NCI-H460 (cell line): ENCODE data around the gene TTLL12. TPM values are rescaled to one million over a fixed set of nuclear protein-coding genes. Genes with fewer than 3 reads are reported as not detected.
A peak's percentile ranks its signal among the peaks of the same experiment; 100 is the strongest.

ENCODE experiments used
- DNase-seq: peaks from one replicate; pipeline ENCODE4 v3.0.0-alpha.2; 2016; ENCODE audit warnings: low read depth; ENCODE audit errors: extremely low read depth
- total RNA-seq: library from RNA; depleted of rRNA; stranded (reverse); fragments of >200 nt; shearing (Covaris generic); gene quantifications from 2 replicates; pipeline ENCODE4 v1.2.3, GENCODE V29; 2014

Gene TTLL12
- total RNA-seq, 1 experiment from 2014 or later = 57.1 TPM

DNA sequence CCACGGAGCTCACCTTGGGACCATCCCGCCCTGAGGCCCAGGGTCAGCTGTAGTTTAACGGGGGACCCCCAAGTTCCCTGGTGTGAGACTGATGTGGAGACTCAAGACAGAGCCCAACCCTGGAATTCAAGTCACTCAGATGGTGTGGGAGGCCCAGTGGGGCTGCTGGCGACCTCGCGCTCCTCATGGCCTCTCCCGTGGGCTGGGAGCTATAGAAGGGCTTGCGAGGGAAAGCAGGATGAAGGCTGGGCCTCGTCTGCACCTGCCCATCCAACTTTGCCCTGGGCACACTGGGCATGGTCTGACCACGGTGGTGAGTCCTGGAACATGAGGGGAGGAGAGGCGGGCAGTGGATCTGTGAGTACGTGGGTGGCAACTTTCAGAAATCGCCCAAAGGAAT is 13.6 kb upstream of the TTLL12 start:
- no peak for DNase-seq

DNA sequence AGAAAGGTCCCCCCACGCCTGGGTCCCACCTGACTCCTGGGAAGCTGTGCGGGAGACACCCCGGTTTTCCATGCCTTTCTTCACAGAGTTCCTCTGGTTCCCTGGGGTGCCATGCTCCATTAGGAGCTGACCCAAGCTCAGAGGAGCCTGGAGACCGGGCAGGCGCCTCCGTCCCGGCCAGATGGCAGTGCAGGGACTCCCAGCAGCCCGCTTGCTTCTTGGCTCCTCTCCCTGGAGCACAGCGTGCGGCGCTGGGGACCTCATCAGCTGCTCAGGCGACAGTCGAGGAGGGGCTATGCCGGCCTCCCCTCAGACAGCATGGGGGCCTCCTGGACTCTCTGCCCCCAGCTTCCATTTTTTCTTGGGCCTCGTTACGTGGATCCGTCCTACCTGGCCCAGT is 13.1 kb upstream of the TTLL12 start:
- DNase-seq = no peak

DNA sequence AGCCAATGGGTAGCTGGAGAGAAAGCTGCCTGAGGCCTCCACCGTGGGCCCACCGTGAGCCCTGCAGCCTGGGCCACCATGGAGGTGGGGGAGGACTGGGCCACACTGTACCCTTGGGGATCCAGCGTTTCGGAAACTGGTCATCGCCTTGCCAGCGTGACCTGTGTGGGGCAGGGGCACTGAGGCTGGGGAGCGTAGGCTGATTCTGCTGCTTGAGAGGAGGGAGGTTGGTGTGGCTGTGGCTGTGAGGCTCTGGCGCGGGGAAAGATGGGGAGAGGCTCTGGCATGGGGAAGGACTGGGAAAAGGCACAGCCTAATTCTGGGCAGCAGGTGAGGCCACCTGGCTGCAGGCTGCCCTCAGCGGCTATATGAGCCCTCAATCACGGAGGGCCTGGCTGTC is 12.6 kb upstream of the TTLL12 start:
- DNase-seq = no peak

DNA sequence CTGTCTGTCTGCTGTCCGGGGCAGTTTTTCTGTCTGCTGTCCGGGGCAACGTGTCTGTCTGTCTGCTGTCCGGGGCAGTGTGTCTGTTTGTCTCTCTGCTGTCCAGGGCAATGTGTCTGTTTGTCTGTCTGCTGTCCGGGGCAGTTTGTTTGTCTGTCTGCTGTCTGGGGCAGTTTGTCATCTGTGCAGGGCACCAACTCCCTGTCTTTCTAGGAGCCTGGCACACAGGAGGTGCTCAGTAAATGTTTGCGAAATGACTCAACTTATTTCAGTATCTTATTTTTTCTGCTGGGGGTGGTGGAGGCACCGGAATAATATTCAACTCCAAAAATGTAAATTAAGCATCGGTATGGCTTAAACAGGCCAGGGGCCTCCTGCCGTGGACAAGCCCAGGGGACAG is 12.0 kb upstream of the TTLL12 start:
- no peak for DNase-seq

DNA sequence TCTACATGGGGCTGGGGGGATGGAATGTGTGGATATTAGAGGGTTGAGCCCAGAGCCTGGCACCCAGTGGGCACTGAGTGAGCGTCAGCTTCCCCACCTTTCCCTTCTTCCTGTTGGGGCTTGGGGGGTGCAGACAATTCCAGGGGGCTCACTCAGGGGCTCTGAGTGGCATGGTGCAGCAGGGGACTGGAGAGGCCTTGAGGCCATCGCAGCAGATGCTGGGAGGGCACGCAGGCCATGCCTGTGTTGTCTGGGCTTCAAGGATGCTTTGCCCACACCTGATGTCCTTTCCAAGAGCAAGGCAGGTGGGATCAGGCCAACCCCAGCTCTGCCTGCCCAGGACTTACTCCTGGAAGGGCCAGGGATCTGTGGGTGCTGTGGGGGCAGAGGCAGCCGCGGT is 11.2 kb upstream of the TTLL12 start:
- DNase-seq = no peak

DNA sequence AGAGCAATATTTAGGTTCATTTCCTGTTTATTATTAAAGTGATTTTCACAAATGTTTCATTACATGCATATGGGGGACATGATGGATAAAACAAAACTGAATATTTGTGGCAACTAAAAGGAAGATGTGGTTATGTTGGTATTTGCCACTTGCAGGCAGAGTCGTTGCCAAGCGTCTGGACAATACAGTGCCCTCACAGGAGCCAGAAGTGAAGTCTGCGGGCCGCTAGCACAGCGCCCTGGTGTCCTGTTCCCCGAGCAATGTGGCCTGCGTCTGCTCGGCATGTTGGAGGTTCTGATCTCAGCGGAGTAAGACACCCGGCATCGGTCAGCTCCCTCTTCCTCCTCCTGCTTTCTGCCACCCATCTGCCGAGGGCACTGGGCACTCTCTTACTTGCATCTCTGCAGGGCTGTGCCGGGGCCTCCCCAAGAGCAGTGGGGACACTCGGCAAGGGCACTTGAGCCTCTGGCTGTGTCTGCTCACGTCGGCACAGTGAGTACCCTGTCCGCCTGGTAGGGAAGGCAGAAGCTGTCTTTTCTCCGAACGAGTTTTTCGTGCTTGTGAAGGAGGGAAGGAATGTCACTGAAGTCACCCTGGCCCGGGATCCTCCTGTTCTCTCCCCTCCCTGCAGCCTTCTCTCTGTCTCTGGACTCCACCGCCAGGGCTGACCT is 10.5 kb upstream of the TTLL12 start:
- DNase-seq = no peak

DNA sequence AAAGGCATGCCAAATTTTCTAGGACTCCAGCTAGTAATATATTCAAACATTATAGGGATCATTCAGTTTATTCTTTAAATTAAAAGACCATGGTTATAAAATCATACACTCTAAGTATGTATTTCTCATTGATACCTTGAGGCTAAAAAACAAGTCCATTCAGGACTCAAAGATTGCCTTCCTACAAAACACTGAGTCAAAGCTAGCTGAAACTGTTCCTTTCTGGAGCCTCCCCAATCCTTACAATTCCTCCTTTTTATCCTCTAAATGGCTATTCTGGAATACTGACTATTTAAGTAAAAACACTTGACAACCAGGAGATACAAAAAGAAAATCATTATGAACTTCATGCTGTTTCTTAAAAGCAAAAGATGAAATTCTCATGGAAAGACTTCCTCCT is 4.9 kb upstream of the TTLL12 start:
- no peak for DNase-seq

DNA sequence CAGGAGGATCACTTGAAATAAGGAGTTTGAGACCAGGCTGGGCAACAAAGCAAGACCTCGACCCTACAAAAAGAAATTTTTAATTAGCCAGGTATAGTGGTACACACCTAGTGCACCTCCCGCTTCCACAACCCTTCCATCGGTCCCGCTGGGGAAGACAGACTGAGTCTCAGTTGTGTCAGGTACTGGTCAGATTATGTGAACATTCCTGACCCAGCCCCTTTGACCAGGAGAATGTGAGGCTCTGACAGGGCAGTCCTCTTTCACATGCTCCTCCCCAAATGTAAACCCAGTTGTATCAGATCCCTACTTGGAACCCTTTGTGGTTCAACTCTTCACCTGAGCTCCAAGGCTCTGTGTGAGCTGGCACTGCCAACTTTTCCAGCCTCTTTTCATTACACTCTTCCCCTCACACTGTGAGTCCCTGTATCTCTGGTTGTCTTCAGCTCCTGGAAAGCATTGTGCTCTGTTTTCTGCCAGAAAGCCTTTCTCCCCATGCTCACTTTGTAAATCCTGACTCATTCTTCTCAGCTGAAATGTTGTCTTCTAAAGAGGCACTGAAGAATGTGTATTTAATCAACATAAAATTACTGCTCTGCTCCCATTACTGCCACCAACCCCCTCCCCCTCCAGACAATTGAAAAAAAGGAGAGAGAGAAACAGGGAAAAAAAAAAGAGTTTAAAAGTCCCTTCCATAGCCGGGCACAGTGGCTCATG is 2.1 kb upstream of the TTLL12 start:
- no peak for DNase-seq

DNA sequence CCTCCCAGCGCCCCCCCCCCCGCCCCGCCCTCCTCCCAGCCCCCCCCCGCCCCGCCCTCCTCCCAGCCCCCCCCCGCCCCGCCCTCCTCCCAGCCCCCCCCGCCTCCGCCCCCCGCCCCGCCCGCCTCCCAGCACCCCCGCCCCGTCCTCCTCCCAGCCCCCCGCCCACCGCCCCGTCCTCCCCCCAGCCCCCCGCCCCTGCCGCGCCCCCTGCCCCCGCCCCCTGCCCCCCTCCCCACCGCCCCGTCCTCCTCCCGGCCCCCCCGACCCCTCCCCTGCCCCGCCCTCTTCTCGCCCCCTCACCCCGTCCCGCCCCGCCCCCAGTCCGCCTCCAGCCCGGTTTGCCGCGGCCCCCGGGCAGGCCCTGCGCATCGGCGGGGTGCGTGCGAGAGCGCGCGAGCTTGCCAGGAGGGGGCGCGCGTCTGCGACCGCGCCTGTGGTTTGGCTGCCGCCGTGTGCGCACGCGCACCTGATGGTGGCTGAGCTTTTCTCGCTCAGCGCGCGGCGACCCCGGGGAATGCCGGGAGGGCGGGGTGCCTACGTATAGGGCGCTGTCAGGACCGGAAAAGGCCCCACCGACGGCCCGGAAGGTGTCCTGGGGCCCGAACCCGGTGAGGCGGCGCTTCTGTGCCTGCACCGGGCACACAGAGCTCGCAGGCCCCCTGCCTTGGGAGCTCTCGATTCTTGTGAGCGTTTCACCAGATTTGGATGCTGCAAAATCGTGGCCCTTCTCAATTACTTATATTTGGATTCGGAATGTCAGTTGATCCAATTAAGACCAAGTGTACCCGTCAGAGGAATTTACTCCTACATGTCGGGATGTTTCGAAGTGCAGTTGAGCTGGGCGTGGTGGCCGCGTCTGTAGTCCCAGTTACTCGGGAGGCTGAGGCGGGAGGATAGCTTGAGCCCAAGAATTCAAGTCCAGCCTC is 501 bp upstream of the TTLL12 start:
- peak; percentile 88 for DNase-seq

DNA sequence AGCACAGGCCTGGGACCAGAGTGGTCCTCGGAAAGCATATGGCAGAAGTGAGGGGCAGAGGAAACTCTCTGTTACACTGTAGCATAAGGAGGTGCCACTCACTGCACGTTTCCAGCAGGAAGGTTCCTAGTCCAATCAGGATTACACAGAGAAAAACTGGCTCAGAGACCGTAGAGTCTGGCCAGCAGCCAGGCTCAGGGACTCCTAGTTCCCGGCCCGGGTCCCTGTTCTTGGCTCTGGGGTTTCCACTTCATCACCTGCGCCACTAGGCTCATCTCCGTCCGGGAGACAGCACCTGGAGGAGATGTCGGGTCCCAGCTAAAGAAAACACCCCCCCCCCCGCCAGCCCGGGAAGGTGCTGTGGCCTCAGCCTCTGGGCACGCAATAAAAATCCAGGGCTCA is 1.1 kb downstream of the TTLL12 start:
- DNase-seq = no peak

DNA sequence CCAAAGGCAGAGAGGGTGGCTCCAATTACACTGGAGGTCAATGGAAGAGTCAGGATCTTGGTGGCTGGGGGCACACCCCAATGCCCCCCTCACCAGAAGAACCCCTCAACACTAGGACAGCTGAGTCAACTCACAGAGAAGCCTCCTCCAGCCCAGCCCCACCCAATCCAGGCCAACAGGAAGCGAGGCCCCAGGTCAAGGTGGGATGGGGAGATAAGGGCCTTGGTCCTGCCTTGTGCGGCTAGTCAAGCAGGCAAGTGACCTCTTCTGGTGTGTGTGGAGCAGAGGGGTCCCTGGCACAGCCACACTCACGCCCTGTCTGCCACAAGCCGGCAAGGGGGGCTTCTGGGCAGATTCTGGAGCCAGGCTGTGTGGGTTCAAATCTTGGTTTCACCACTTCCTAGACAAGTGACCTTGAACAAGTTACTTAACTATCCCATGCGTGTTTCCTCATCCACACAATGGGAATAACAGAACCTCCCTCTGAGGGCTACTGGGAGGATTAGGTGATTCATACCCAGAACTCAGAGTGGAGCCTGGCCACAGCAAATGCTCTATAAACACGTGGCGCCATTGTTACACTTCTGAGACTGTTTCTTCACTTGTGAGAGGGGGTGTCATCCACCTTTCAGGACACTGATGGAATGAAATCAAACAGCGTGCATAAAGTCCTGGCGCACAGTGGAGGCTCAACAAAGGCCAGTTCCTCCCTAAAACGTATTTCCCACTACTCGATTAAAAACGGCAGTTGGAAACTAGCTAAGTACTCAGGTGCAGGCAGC is 3.2 kb downstream of the TTLL12 start:
- DNase-seq = no peak

DNA sequence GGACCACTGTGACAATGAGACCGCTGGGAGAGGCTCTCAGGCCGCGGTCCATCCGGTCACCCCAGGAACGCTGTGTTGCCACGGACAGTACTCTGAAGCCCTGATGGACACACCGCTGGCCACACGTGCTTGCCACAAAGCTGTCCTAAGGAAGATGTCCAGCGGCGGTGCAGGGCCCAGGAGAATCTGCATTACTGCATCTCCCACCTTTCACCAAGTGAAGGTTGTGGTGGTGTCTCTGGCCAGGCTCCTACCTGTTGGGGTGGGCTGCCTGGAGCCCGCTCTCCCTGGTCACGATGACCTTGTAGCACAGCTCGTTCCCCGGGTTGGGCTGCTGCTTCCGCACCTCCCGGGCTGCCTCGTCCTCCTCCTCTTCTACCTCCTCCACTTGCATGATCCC is 4.2 kb downstream of the TTLL12 start:
- no peak for DNase-seq

DNA sequence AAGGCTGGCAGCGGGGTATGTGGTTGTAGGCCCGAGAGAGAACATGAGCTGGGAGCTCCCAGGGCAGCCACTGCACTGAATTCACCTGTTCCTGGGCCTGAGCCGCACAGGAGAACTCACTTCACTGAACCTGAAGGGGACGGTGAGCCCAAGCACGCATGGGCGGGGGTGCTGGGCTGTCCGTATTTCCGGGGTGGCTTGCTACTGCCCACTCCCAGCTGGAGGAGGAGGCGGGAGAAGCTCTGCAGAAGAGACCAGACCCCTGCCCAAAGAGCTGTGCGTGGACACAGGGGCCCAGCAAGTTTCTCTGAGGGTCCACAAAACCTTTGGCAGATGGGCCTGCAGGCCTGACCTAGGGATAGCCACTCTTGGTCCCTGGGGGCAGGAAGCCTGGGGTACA is 4.8 kb downstream of the TTLL12 start:
- DNase-seq = no peak

DNA sequence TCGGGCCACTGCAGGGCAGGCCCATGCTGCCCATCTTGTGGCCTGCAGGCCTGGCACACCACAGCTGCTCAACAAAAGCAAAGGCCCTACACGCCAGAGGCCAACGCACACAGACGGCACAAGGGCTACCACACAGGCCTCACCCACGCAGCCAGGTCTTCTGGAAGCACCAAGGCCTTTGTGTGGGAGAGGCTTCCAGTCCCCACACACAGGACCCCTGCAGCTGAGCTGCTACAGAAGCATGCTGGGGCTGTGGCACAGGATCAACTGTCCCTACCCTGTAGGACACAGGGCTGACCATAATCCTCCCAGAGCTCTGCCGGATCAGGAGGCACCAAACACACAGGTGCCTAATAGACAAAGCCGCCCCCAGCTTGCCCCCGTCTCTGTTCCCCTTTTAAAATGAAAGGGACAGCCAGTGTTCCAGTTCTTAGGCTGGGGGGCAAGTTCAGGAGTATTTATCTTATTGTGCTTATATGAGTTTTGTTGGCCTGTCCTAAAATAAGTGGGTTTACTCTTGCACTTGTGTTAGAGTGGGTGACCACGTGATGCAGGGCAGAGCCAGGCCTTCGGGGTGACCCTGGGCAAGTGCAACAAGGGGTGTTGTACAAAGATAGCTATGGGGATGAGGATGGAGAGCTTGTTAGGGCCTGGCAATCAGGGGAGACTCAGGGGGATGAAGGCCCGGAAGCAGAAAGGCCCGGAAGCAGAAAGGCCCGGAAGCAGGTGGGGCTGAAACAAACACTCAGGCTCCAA is 5.4 kb downstream of the TTLL12 start:
- no peak for DNase-seq

DNA sequence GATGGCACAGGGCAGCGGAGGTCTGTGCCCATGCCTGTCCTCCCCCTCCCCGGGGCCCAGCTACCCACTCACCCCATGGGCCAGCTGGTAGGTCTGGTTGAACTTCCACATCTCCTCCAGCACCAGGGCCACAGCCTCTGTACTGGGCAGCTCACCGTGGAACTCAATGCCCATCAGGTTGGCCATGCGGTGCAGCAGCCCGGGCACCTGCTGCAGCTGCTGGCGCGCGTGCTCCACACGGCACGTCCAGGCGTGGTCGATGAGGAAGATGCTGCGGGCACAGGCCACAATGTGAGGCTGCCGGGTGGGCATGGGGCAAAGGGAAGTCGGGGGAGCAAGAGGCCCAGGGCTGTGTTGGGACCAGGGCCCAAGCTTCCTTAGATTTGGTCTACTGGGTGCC is 6.3 kb downstream of the TTLL12 start:
- DNase-seq = no peak

DNA sequence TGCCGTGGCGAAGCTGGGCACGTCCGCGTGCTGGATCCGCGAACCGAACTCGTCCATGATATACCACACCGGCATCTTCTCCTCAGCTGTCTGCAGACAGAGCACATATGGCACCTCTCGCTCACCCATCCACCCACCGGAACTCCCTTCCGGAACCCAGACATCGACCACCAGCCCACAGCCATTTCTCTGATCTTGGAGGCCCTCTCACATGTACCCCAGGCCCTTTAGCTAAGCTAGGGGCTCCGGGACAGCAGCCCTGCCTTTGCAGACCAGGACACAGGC is 7.1 kb downstream of the TTLL12 start:
- no peak for DNase-seq

DNA sequence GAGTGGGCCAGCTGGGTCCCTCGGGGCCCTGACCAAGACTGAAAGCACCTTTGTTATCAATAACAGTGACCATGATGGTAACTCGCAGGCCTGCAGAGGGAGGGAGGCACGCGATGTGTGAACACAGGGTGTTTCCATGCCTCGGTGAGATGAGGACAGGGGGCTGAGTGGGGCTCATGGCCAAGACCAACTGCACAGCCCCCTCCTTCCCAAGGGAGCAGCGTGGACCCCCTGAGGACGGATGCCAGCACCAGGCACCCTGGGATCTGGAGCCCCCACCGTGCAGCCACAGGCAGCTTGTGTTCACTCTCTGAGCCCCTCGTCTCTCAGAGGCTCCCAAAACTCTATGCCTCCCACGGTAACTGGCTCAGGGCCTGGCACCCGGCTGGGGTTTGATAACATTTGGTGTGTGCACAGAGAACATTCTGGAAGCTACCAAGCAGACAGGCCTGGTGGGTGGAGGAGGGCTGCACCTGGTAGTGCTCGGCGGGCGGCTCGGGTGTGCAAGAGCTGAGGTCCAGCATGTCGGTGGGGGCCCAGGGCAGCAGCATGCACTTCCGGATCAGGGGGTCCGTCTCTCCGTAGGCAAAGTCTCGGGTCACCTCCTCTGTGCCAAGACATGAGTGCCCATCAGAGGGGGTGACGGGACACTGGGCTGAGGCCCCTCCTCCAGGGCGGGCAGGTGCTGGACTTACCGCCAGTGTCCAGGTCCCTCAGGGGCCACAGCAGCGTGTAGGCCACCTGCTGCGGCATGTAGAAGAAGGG is 7.6 kb downstream of the TTLL12 start:
- no peak for DNase-seq

DNA sequence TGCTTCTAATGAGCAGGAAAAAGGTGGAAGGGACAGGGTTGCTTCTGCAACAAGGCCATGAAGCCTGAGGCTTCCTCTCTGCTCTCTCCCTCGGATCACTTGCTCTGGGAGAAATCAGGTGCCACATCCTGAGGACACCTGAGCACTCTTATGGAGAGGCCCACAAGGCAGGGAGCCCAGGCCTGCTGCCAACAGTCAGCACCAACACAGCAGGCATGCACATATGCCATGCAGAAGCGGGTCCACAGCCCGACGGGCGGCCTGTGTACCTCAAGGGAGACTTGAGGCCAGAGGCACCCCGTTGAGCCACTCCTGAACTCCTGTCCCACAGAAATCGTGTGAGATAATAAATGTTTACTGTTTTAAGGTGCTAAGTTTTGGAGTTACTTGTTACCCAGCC is 9.5 kb downstream of the TTLL12 start:
- DNase-seq = no peak

DNA sequence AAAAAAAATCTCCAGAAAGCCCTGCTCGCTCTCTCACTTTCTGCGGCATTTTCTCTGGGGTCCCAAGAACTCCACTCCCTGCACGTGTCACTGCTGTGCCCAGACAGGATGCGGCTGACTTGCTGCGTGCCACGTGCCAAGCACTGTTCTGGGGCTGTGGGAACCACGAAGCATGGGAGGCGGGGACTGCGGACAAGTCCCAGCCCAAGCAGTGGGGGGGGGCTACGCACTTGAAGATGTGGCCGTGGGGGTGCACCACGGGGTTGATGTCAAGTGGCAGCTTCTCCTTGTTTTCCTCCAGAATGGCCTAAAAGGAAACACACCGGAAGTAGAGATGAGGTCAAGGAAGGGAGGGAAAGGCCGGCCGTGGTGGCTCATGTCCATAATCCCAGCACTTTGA is 10.8 kb downstream of the TTLL12 start:
- DNase-seq = no peak
